Measurements from ENCODE around the gene FAM240B. TPM values are rescaled to one million over a fixed set of nuclear protein-coding genes. Genes with fewer than 3 reads are reported as not detected.

The FAM240B gene
- 0.13 TPM in 1 of 2 replicates, not detected in the other for total RNA-seq

DNA sequence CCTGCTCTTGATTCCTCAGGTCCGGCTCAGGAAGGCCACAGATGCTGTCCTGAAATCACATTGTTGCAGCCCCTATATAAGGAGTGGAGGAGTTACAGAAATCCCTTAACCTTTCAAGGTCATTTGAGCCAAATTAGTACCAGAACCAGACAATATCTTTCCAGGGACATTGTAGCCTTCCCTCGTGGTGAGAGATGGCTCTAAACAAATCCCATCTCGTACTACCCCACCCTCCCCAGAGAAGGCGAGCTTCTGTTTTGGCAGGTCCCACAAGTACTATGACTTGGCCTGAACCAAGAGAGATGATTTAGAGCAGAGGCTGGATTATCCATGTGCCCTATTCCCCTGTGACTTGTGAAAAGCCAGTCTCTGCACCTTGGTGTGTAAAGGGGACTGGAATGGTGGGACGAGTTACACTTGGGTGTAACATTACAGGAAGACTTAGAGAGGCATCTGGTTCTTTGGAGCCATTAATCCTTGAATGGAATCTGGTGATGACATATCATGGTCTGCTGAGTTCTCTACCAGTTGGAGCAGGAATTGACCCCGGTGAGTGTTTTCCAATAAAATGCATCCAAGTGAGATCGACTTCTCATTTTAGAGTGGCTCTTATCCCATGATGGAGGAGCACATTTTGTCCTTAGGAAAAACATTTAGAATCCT, at the start of gene FAM240B:
Gene FAM240B (minus strand): TSS at position 51 of the 663 bp plus-strand sequence. CDS start 16,134 bp downstream, outside the sequence.

Other genes starting within 250 kb of the FAM240B start
- gene ANKRD18A, start 99.5 kb downstream of the FAM240B start, total RNA-seq: 1.9 and 64.0 TPM in 2 replicates